Neural cell (in vitro differentiated cells): Measurements from ENCODE around the gene ANKRD29. TPM values are rescaled to one million over a fixed set of nuclear protein-coding genes. Genes with fewer than 3 reads are reported as not detected.

Experiments used
- H2AFZ ChIP-seq: fragments of 200-600, 300-800 bp; sonication (generic), shearing (Covaris generic); 2 replicates; pipeline ENCODE4 v1.6.0; 2014; ENCODE audit warnings: low read depth, mild to moderate bottlenecking, antibody characterized with exemption, low read length, moderate library complexity
- H3F3A ChIP-seq: fragments of 200-600 bp; shearing (Covaris generic); 2 replicates; pipeline ENCODE4 v1.6.1; 2016; ENCODE audit warnings: mild to moderate bottlenecking, moderate library complexity, mixed read lengths, antibody characterized with exemption, low read length; ENCODE audit not compliant: insufficient read depth, poor library complexity, severe bottlenecking
- H3K27ac ChIP-seq: fragments of 200-600, 300-800 bp; sonication (generic), shearing (Covaris generic); 2 replicates; pipeline ENCODE4 v1.5.1; 2014; ENCODE audit warnings: mild to moderate bottlenecking, low read length, moderate library complexity
- H3K27me3 ChIP-seq: fragments of 300-800, 200-600 bp; sonication (generic), shearing (Covaris generic); 2 replicates; pipeline ENCODE4 v1.6.0; 2014; ENCODE audit warnings: mild to moderate bottlenecking, low read depth, low read length, moderate library complexity; ENCODE audit not compliant: insufficient read depth
- H3K36me3 ChIP-seq: fragments of 300-800, 200-600 bp; sonication (generic), shearing (Covaris generic); 2 replicates; pipeline ENCODE4 v1.5.1; 2014; ENCODE audit warnings: mild to moderate bottlenecking, antibody characterized with exemption, low read length, moderate library complexity; ENCODE audit not compliant: insufficient read depth
- H3K4me2 ChIP-seq: fragments of 300-800, 200-600 bp; sonication (generic), shearing (Covaris generic); 2 replicates; pipeline ENCODE4 v1.6.0; 2014; ENCODE audit warnings: mild to moderate bottlenecking, low read length
- H3K4me3 ChIP-seq: fragments of 300-800, 200-600 bp; sonication (generic), shearing (Covaris generic); 2 replicates; pipeline ENCODE4 v1.5.1; 2014; ENCODE audit warnings: mild to moderate bottlenecking, low read length, moderate library complexity
- H3K79me2 ChIP-seq: fragments of 200-600 bp; shearing (Covaris generic); replicated peaks from 2 replicates; pipeline ENCODE4 v1.6.0; 2014; ENCODE audit warnings: mild to moderate bottlenecking, low read length, moderate library complexity; ENCODE audit not compliant: insufficient read depth
- H3K9ac ChIP-seq: fragments of 300-800, 200-600 bp; sonication (generic), shearing (Covaris generic); 2 replicates; pipeline ENCODE4 v1.6.1; 2016; ENCODE audit warnings: mild to moderate bottlenecking, low read length, mixed read lengths
- H3K9me2 ChIP-seq: fragments of 200-600 bp; shearing (Covaris generic); 2 replicates; pipeline ENCODE4 v1.6.1; 2016; ENCODE audit warnings: mild to moderate bottlenecking, low read length, mixed read lengths; ENCODE audit not compliant: insufficient read depth
- H3K9me3 ChIP-seq: fragments of 200-600, 300-800 bp; sonication (generic), shearing (Covaris generic); 2 replicates; pipeline ENCODE4 v1.6.1; 2016; ENCODE audit warnings: mild to moderate bottlenecking, mixed run types, low read length, moderate library complexity, mixed read lengths
- H4K20me1 ChIP-seq: fragments of 200-600 bp; shearing (Covaris generic); 2 replicates; pipeline ENCODE4 v1.6.1; 2016; ENCODE audit warnings: mild to moderate bottlenecking, mixed run types; ENCODE audit not compliant: insufficient read depth
- CTCF ChIP-seq: fragments of 450-650 bp; IDR thresholded peaks from 2 replicates; pipeline ENCODE4 v1.5.1; 2014; ENCODE audit warnings: antibody characterized with exemption, mild to moderate bottlenecking, moderate library complexity; ENCODE audit not compliant: poor library complexity, severe bottlenecking
- EP300 ChIP-seq: fragments of 450-650 bp; conservative IDR thresholded peaks from 2 replicates; pipeline ENCODE4 v1.6.1; 2014; ENCODE audit warnings: antibody characterized with exemption, mild to moderate bottlenecking, moderate library complexity; ENCODE audit not compliant: poor library complexity, severe bottlenecking
- EZH2 ChIP-seq: fragments of 200-600, 300-800 bp; shearing (Covaris generic), sonication (generic); IDR thresholded peaks from 2 replicates; pipeline ENCODE4 v1.6.1; 2014; ENCODE audit warnings: antibody characterized with exemption, low read length, borderline replicate concordance, mild to moderate bottlenecking; ENCODE audit not compliant: insufficient read depth, poor library complexity, severe bottlenecking
- MXI1 ChIP-seq: fragments of 450-650 bp; conservative IDR thresholded peaks from 2 replicates; pipeline ENCODE4 v1.6.1; 2014; ENCODE audit warnings: antibody characterized with exemption, mild to moderate bottlenecking; ENCODE audit not compliant: poor library complexity, severe bottlenecking
- POLR2AphosphoS5 ChIP-seq: IDR thresholded peaks from 2 replicates; pipeline ENCODE4 v1.6.1; 2012
- RAD21 ChIP-seq: fragments of 450-650 bp; conservative IDR thresholded peaks from 2 replicates; pipeline ENCODE4 v1.6.1; 2014; ENCODE audit warnings: antibody characterized with exemption, mild to moderate bottlenecking, moderate library complexity
- SMC3 ChIP-seq: fragments of 450-650 bp; conservative IDR thresholded peaks from 2 replicates; pipeline ENCODE4 v1.6.1; 2014; ENCODE audit warnings: antibody characterized with exemption, mild to moderate bottlenecking, moderate library complexity; ENCODE audit not compliant: poor library complexity
- TAF1 ChIP-seq: IDR thresholded peaks from 2 replicates; pipeline ENCODE4 v1.6.1; 2012; ENCODE audit warnings: low read depth
- polyA plus RNA-seq: library from polyadenylated mRNA; depleted of rRNA; stranded (reverse); fragments of >200 nt; gene quantifications from 2 replicates; pipeline ENCODE4 v1.2.3, GENCODE V29; 2014
- TF ChIP-seq, protein P1 (sequence below): IDR thresholded peaks from 2 replicates; pipeline ENCODE4 v1.6.1; 2012; ENCODE audit warnings: borderline replicate concordance

The ANKRD29 gene
- polyA plus RNA-seq, 1 donor from 2014 or later = 4.9 TPM

DNA sequence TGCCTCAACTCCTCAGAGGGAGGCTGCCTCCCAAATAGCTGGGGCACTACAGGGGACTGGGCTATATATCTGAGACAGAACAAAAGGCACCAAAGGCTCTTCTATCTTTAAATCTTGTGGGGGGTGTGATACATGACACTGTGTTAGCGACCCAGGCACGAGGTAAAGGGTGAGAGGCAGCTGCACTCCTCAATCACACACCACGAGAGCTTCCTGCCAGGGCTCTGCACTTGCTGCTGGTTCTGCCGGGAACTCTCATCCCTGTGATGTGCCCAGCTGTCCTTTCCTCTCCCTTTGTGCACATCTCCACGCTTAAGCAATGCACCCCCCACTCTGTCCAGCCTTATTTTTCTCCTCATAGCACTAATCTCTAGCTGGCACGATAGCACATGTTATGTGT lies 108.8 kb downstream of the ANKRD29 start:
- no peak overlapping the region for H3K27ac ChIP-seq
- TF ChIP-seq EZH2 = no peak
- no peak for TF ChIP-seq TAF1
- no peak for TF ChIP-seq EP300
- TF ChIP-seq SMC3 = no peak
- TF ChIP-seq MXI1 = no peak
- no peak for TF ChIP-seq RAD21
- TF ChIP-seq POLR2AphosphoS5 = no peak
- H3K9me2 ChIP-seq = no peaks in the 10 kb centered on the region
- no peaks in the 10 kb centered on the region for H3K79me2 ChIP-seq
- no peak overlapping the region for H3K4me2 ChIP-seq
- H3K27me3 ChIP-seq = no peaks in the 10 kb centered on the region
- no peak overlapping the region for H3K9ac ChIP-seq
- H3K9me3 ChIP-seq = no peaks in the 10 kb centered on the region
- peaks cover 11% of the 10 kb centered on the region for H3K36me3 ChIP-seq
- no peaks in the 10 kb centered on the region for H3F3A ChIP-seq
- H2AFZ ChIP-seq = no peak overlapping the region
- no peaks in the 10 kb centered on the region for H4K20me1 ChIP-seq
- no peak overlapping the region for H3K4me3 ChIP-seq

DNA sequence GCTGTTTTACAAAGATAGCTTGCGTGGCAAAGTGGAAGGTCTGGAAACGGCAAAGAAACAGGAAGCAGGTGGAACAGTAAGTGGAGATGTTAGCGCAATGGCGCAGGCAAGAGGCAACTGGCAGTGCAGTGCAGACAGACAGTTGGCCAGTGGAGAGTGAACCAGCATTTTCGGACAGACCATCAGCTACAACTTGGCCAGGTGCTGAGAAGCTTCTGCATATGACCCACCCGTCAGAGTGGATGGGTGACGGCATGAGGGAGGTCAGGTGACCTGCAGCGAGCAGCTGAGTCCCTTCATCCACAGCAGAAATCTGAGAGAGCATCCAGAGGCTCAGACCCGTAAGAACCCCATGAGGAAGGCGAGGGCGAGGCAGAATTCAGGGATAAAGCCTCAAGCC lies 110.2 kb downstream of the ANKRD29 start:
- Histone ChIP-seq H3K4me3 (no peak overlapping the region), H3K36me3 (peaks cover 11% of the 10 kb centered on the region), H3K27ac (no peak overlapping the region), H4K20me1 (no peaks in the 10 kb centered on the region), H3K4me2 (no peak overlapping the region), H3F3A (no peaks in the 10 kb centered on the region), H3K27me3 (no peaks in the 10 kb centered on the region), H3K9ac (no peak overlapping the region), H2AFZ (no peak overlapping the region), H3K9me2 (no peaks in the 10 kb centered on the region), H3K9me3 (no peaks in the 10 kb centered on the region), H3K79me2 (no peaks in the 10 kb centered on the region)
- TF ChIP-seq EZH2 (no peak), TAF1 (no peak), CTCF (no peak), MXI1 (no peak), RAD21 (no peak), SMC3 (no peak), POLR2AphosphoS5 (no peak), EP300 (no peak)
- TF ChIP-seq, protein P1, sequence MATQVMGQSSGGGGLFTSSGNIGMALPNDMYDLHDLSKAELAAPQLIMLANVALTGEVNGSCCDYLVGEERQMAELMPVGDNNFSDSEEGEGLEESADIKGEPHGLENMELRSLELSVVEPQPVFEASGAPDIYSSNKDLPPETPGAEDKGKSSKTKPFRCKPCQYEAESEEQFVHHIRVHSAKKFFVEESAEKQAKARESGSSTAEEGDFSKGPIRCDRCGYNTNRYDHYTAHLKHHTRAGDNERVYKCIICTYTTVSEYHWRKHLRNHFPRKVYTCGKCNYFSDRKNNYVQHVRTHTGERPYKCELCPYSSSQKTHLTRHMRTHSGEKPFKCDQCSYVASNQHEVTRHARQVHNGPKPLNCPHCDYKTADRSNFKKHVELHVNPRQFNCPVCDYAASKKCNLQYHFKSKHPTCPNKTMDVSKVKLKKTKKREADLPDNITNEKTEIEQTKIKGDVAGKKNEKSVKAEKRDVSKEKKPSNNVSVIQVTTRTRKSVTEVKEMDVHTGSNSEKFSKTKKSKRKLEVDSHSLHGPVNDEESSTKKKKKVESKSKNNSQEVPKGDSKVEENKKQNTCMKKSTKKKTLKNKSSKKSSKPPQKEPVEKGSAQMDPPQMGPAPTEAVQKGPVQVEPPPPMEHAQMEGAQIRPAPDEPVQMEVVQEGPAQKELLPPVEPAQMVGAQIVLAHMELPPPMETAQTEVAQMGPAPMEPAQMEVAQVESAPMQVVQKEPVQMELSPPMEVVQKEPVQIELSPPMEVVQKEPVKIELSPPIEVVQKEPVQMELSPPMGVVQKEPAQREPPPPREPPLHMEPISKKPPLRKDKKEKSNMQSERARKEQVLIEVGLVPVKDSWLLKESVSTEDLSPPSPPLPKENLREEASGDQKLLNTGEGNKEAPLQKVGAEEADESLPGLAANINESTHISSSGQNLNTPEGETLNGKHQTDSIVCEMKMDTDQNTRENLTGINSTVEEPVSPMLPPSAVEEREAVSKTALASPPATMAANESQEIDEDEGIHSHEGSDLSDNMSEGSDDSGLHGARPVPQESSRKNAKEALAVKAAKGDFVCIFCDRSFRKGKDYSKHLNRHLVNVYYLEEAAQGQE = no peak

DNA sequence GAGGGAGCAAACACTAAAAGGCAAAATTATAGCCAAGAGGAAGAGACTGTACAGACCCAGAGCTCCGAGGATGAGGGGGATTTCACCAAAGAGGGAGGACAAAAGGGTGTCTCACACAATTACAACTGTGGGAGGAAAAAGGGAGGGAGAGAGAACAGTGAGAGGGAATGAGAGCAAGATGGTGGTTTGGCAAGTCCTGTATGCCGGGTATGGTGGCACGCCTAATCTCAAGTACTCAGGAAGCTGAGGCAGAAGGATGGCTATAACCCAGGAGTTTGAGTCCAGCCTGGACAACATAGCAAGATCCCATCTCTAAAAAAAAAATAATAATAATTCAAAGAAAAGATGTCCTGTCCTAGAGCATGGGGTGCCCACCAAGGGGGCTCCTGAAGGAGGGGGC lies 110.7 kb downstream of the ANKRD29 start:
- Histone ChIP-seq H3K4me3 (no peak overlapping the region), H3K36me3 (peaks cover 11% of the 10 kb centered on the region), H3K9ac (no peak overlapping the region), H4K20me1 (no peaks in the 10 kb centered on the region), H3K27ac (no peak overlapping the region), H3K9me2 (no peaks in the 10 kb centered on the region), H2AFZ (no peak overlapping the region), H3K79me2 (no peaks in the 10 kb centered on the region), H3F3A (no peaks in the 10 kb centered on the region), H3K4me2 (no peak overlapping the region), H3K27me3 (no peaks in the 10 kb centered on the region), H3K9me3 (no peaks in the 10 kb centered on the region)
- TF ChIP-seq EZH2 = no peak
- no peak for TF ChIP-seq SMC3
- no peak for TF ChIP-seq CTCF
- no peak for TF ChIP-seq MXI1
- TF ChIP-seq, protein P1 = no peak
- no peak for TF ChIP-seq RAD21
- TF ChIP-seq EP300 = no peak
